ENCODE data around the gene ARL13B.

DNA sequence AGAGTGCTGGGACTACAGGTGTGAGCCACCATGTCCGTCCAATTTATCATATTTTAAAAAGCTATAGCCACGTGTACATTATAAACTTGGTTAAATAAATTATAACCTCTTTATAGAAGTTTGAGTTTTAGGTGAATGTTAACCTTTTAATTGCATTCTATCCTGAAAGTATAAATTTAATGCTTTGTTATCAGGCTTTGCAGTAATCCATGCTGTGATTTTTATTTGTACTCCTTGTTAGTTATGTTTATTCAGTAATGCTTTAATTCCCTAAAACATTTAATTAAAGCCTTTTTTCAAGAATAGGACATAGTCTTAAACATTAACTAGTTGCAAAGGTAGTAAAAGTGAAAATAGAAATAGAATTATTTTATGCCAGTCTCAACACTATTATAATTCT is 11.7 kb downstream of the ARL13B start:
- TF ChIP-seq, protein P1, sequence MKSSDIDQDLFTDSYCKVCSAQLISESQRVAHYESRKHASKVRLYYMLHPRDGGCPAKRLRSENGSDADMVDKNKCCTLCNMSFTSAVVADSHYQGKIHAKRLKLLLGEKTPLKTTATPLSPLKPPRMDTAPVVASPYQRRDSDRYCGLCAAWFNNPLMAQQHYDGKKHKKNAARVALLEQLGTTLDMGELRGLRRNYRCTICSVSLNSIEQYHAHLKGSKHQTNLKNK (CRISPR knock-in tag; IDR thresholded peaks at IDR 0.05), result no peak
- TF ChIP-seq, protein P2, sequence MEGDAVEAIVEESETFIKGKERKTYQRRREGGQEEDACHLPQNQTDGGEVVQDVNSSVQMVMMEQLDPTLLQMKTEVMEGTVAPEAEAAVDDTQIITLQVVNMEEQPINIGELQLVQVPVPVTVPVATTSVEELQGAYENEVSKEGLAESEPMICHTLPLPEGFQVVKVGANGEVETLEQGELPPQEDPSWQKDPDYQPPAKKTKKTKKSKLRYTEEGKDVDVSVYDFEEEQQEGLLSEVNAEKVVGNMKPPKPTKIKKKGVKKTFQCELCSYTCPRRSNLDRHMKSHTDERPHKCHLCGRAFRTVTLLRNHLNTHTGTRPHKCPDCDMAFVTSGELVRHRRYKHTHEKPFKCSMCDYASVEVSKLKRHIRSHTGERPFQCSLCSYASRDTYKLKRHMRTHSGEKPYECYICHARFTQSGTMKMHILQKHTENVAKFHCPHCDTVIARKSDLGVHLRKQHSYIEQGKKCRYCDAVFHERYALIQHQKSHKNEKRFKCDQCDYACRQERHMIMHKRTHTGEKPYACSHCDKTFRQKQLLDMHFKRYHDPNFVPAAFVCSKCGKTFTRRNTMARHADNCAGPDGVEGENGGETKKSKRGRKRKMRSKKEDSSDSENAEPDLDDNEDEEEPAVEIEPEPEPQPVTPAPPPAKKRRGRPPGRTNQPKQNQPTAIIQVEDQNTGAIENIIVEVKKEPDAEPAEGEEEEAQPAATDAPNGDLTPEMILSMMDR (IDR thresholded peaks at IDR 0.05), result no peak
- no peak for TF ChIP-seq FOXJ3 (CRISPR knock-in tag; IDR thresholded peaks at IDR 0.05; ENCODE audit: borderline replicate concordance)
- TF ChIP-seq, protein P3, sequence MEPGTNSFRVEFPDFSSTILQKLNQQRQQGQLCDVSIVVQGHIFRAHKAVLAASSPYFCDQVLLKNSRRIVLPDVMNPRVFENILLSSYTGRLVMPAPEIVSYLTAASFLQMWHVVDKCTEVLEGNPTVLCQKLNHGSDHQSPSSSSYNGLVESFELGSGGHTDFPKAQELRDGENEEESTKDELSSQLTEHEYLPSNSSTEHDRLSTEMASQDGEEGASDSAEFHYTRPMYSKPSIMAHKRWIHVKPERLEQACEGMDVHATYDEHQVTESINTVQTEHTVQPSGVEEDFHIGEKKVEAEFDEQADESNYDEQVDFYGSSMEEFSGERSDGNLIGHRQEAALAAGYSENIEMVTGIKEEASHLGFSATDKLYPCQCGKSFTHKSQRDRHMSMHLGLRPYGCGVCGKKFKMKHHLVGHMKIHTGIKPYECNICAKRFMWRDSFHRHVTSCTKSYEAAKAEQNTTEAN (CRISPR knock-in tag; IDR thresholded peaks at IDR 0.05), result no peak
- no peak for TF ChIP-seq TEAD4 (CRISPR knock-in tag; IDR thresholded peaks at IDR 0.05)
- TF ChIP-seq, protein P4, sequence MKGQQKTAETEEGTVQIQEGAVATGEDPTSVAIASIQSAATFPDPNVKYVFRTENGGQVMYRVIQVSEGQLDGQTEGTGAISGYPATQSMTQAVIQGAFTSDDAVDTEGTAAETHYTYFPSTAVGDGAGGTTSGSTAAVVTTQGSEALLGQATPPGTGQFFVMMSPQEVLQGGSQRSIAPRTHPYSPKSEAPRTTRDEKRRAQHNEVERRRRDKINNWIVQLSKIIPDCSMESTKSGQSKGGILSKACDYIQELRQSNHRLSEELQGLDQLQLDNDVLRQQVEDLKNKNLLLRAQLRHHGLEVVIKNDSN (CRISPR knock-in tag; IDR thresholded peaks at IDR 0.05), result no peak
- TF ChIP-seq ESRRA (CRISPR knock-in tag; IDR thresholded peaks at IDR 0.05; ENCODE audit: borderline replicate concordance), result no peak
- no peak for TF ChIP-seq CREB1 (CRISPR knock-in tag; IDR thresholded peaks at IDR 0.05)

Measured in WTC11 (cell line).